Calu3 (cell line): ENCODE data around the gene DGKG. TPM values are rescaled to one million over a fixed set of nuclear protein-coding genes. Genes with fewer than 3 reads are reported as not detected.
A peak's percentile ranks its signal among the peaks of the same experiment; 100 is the strongest.

Experiments used
- BruUV-seq: library from RNA; stranded (reverse); fragments of 400-500 nt; replicated peaks from 2 replicates; lab custom pipeline; 2021; lab: Mats Ljungman, UMichigan
- CTCF ChIA-PET: fragments of 300-600 bp; sonication (Branson Sonifier 250); formaldehyde crosslinking; loops from one replicate; lab custom pipeline; 2022; ENCODE audit warnings: antibody characterized with exemption; lab: Charles Lee
- DNase-seq: peaks from one replicate; pipeline ENCODE4 v3.0.0; 2022
- H3K27ac Mint-ChIP-seq: one replicate; pipeline ENCODE4 v1.8.0; 2022; ENCODE audit warnings: mixed read lengths; ENCODE audit not compliant: unreplicated experiment
- H3K27me3 Mint-ChIP-seq: one replicate; pipeline ENCODE4 v1.8.0; 2022; ENCODE audit warnings: mixed read lengths; ENCODE audit not compliant: unreplicated experiment
- H3K36me3 Mint-ChIP-seq: one replicate; pipeline ENCODE4 v1.8.0; 2022; ENCODE audit warnings: mild to moderate bottlenecking, moderate library complexity, mixed read lengths; ENCODE audit not compliant: insufficient read depth, unreplicated experiment
- H3K4me1 Mint-ChIP-seq: one replicate; pipeline ENCODE4 v1.8.0; 2022; ENCODE audit warnings: mild to moderate bottlenecking, low read depth, mixed read lengths; ENCODE audit not compliant: unreplicated experiment
- H3K4me3 Mint-ChIP-seq: one replicate; pipeline ENCODE4 v1.8.0; 2022; ENCODE audit warnings: mild to moderate bottlenecking, low read depth, moderate library complexity, mixed read lengths; ENCODE audit not compliant: unreplicated experiment
- H3K9me3 Mint-ChIP-seq: one replicate; pipeline ENCODE4 v1.8.0; 2022; ENCODE audit warnings: low read depth, mixed read lengths; ENCODE audit not compliant: unreplicated experiment
- CTCF ChIP-seq: fragments of 200-600 bp; IDR thresholded peaks from one replicate; pipeline ENCODE4 v1.8.0; 2022; ENCODE audit warnings: antibody characterized with exemption; ENCODE audit not compliant: unreplicated experiment
- intact Hi-C: fragments of 100-400 bp; cut with micrococcal nuclease; formaldehyde crosslinking; loops from one replicate; pipeline ENCODE4 v1.10.0; 2022; ENCODE audit not compliant: unreplicated experiment
- total RNA-seq: library from RNA; stranded (reverse); gene quantifications from 2 replicates; pipeline ENCODE4 v1.2.3, GENCODE V29; 2022

DGKG gene
- total RNA-seq, 1 experiment from 2014 or later = 5.7 TPM

GRCh38 chr3:186273586-186273985, 88.4 kb downstream of the DGKG start:
- no TSS peak for BruUV-seq
- CTCF ChIA-PET = interaction anchor here (0.6 kb wide), 2 partner anchors 64 to 584 kb away, joined by 3 to 4 read pairs; no protein-coding TSS in a partner anchor
- Mint-ChIP-seq H3K4me1 (no peaks in the 10 kb centered on the region), H3K4me3 (no peak overlapping the region), H3K36me3 (no peaks in the 10 kb centered on the region), H3K9me3 (no peaks in the 10 kb centered on the region), H3K27ac (no peak overlapping the region), H3K27me3 (peaks cover 47% of the 10 kb centered on the region)
- DNase-seq = no peak
- intact Hi-C loops = no loop called here
- TF ChIP-seq CTCF = no peak

GRCh38 chr3:186270701-186271100, 91.3 kb downstream of the DGKG start:
- H3K4me3 Mint-ChIP-seq = no peak overlapping the region
- H3K27ac Mint-ChIP-seq = no peak overlapping the region
- CTCF ChIA-PET = interaction anchor here (0.8 kb wide), 1 partner anchor 111 kb away, joined by 4 read pairs; no protein-coding TSS in a partner anchor
- BruUV-seq = no TSS peak
- DNase-seq = no peak
- no peak for TF ChIP-seq CTCF
- H3K4me1 Mint-ChIP-seq = no peaks in the 10 kb centered on the region
- H3K27me3 Mint-ChIP-seq = peaks cover 48% of the 10 kb centered on the region
- intact Hi-C loops = no loop called here
- no peaks in the 10 kb centered on the region for H3K9me3 Mint-ChIP-seq
- H3K36me3 Mint-ChIP-seq = no peaks in the 10 kb centered on the region

GRCh38 chr3:186268616-186269448, 93.2 kb downstream of the DGKG start:
- no peaks in the 10 kb centered on the region for H3K4me1 Mint-ChIP-seq
- no TSS peak for BruUV-seq
- H3K27me3 Mint-ChIP-seq = peaks cover 48% of the 10 kb centered on the region
- intact Hi-C loops = no loop called here
- no peaks in the 10 kb centered on the region for H3K36me3 Mint-ChIP-seq
- no peak overlapping the region for H3K27ac Mint-ChIP-seq
- peak; percentile 47 for TF ChIP-seq CTCF
- no peak overlapping the region for H3K4me3 Mint-ChIP-seq
- no peaks in the 10 kb centered on the region for H3K9me3 Mint-ChIP-seq
- CTCF ChIA-PET = interaction anchor here (0.5 to 1.0 kb wide), 3 partner anchors 9 to 315 kb away, joined by 3 read pairs; no protein-coding TSS in a partner anchor
- DNase-seq = peak; percentile 29

- CTCF ChIA-PET = interaction anchor here (1.0 kb wide), 1 partner anchor 8 kb away, joined by 3 read pairs; no protein-coding TSS in a partner anchor
- intact Hi-C loops = no loop called here
- peaks cover 53% of the 10 kb centered on the region for H3K27me3 Mint-ChIP-seq
Measured at GRCh38 chr3:186267758-186268157, 94.3 kb downstream of the DGKG start.

More at GRCh38 chr3:186267758-186268157, 94.3 kb downstream of the DGKG start:
- TF ChIP-seq CTCF = no peak
- no peaks in the 10 kb centered on the region for H3K9me3 Mint-ChIP-seq
- H3K4me1 Mint-ChIP-seq = no peaks in the 10 kb centered on the region
- H3K4me3 Mint-ChIP-seq = no peak overlapping the region
- H3K36me3 Mint-ChIP-seq = no peaks in the 10 kb centered on the region
- BruUV-seq = no TSS peak
- no peak for DNase-seq
- H3K27ac Mint-ChIP-seq = no peak overlapping the region
